Measurements from ENCODE around the gene TRIM61. TPM values are rescaled to one million over a fixed set of nuclear protein-coding genes. Genes with fewer than 3 reads are reported as not detected.

Gene TRIM61
- polyA plus RNA-seq, 1 donor from 2014 or later, result not detected

DNA sequence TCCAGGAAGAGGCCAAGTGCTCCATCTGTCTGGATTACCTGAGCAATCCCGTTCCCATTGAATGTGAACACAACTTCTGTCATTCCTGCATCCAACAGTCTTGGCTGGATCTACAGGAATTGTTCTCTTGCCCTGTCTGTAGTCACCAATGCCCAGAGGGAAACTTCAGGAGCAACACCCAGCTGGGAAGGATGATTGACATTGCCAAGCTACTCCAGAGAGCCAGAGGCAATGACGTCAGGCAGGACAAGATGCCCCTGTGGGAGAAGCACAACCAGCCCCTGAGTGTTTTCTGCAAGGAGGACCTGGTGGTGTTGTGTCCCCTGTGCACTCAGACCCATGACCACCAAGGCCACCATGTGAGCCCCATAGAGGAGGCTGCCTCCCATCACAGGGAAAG lies 33.0 kb upstream of the TRIM61 start:
- H2AFZ ChIP-seq (ENCODE audit: low read depth, low read length), result no peak overlapping the region
- no peaks in the 10 kb centered on the region for H3K9me2 ChIP-seq (ENCODE audit: insufficient read depth, low read length)
- H3F3A ChIP-seq (ENCODE audit: insufficient read depth, low read length, poor library complexity, severe bottlenecking), result no peaks in the 10 kb centered on the region
- TF ChIP-seq POLR2AphosphoS5 (IDR thresholded peaks at IDR 0.05) (no peak), EP300 (conservative IDR thresholded peaks at IDR 0.05; ENCODE audit: poor library complexity, severe bottlenecking) (no peak), REST (IDR thresholded peaks at IDR 0.05; ENCODE audit: borderline replicate concordance) (no peak), EZH2 (IDR thresholded peaks at IDR 0.05; ENCODE audit: borderline replicate concordance, insufficient read depth, low read length, poor library complexity, severe bottlenecking) (no peak), RAD21 (conservative IDR thresholded peaks at IDR 0.05) (no peak), MXI1 (conservative IDR thresholded peaks at IDR 0.05; ENCODE audit: poor library complexity, severe bottlenecking) (no peak), TAF1 (IDR thresholded peaks at IDR 0.05; ENCODE audit: low read depth) (no peak), SMC3 (conservative IDR thresholded peaks at IDR 0.05; ENCODE audit: poor library complexity) (no peak)
- TF ChIP-seq, protein P1, sequence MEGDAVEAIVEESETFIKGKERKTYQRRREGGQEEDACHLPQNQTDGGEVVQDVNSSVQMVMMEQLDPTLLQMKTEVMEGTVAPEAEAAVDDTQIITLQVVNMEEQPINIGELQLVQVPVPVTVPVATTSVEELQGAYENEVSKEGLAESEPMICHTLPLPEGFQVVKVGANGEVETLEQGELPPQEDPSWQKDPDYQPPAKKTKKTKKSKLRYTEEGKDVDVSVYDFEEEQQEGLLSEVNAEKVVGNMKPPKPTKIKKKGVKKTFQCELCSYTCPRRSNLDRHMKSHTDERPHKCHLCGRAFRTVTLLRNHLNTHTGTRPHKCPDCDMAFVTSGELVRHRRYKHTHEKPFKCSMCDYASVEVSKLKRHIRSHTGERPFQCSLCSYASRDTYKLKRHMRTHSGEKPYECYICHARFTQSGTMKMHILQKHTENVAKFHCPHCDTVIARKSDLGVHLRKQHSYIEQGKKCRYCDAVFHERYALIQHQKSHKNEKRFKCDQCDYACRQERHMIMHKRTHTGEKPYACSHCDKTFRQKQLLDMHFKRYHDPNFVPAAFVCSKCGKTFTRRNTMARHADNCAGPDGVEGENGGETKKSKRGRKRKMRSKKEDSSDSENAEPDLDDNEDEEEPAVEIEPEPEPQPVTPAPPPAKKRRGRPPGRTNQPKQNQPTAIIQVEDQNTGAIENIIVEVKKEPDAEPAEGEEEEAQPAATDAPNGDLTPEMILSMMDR (IDR thresholded peaks at IDR 0.05; ENCODE audit: poor library complexity, severe bottlenecking), result no peak
- no peaks in the 10 kb centered on the region for H3K79me2 ChIP-seq (replicated peaks; ENCODE audit: insufficient read depth, low read length)
- no peaks in the 10 kb centered on the region for H3K9me3 ChIP-seq (ENCODE audit: low read length)
- no peak overlapping the region for H3K4me3 ChIP-seq (ENCODE audit: low read length)
- no peak overlapping the region for H3K4me2 ChIP-seq (ENCODE audit: low read length)
- no peak overlapping the region for H3K9ac ChIP-seq (ENCODE audit: low read length)
- H4K20me1 ChIP-seq (ENCODE audit: insufficient read depth), result no peaks in the 10 kb centered on the region
- H3K27ac ChIP-seq (ENCODE audit: low read length), result no peak overlapping the region
- H3K27me3 ChIP-seq (ENCODE audit: insufficient read depth, low read depth, low read length), result no peaks in the 10 kb centered on the region
- H3K36me3 ChIP-seq (ENCODE audit: insufficient read depth, low read length), result no peaks in the 10 kb centered on the region

DNA sequence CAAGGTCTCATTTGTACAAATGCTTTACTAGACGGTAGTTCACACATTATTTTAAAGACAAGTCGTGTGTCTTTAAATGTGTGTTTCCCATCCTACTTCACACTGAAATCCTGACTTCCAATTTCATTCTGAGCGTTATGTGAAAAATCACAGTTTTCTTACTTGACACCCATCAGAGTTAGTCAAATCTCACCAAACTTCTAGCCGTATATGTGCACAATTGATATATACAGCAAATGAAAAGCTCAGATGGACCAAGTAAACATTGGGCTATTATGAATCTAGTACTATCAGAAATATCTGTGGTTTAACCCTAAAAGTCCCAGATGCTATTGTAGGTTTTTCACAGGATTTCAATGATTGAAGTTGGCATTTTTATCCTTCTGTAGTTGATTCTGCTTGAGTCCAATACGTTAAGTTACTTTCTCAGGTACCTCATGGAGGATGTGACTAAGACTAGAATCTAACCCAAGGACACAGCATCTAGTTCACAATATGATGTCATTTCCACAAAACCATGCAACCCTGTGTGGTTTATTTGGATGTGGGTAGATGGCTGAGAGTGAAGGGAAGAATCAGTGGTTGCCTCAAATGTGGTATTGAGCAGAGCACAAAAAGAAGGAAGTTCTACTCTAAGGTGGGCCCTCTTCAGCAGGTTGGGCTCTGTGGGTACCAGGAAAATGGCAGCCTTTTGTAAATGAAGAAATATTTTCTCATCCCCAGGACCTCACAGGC lies 32.2 kb upstream of the TRIM61 start:
- no peak overlapping the region for H3K4me2 ChIP-seq (ENCODE audit: low read length)
- H3K9me2 ChIP-seq (ENCODE audit: insufficient read depth, low read length), result no peaks in the 10 kb centered on the region
- no peak overlapping the region for H3K4me3 ChIP-seq (ENCODE audit: low read length)
- H3K36me3 ChIP-seq (ENCODE audit: insufficient read depth, low read length), result no peaks in the 10 kb centered on the region
- TF ChIP-seq TAF1 (IDR thresholded peaks at IDR 0.05; ENCODE audit: low read depth), result no peak
- TF ChIP-seq POLR2AphosphoS5 (IDR thresholded peaks at IDR 0.05), result no peak
- TF ChIP-seq, protein P1 (IDR thresholded peaks at IDR 0.05; ENCODE audit: poor library complexity, severe bottlenecking), result no peak
- H3K27ac ChIP-seq (ENCODE audit: low read length), result no peak overlapping the region
- no peaks in the 10 kb centered on the region for H3K27me3 ChIP-seq (ENCODE audit: insufficient read depth, low read depth, low read length)
- H2AFZ ChIP-seq (ENCODE audit: low read depth, low read length), result no peak overlapping the region
- no peaks in the 10 kb centered on the region for H3F3A ChIP-seq (ENCODE audit: insufficient read depth, low read length, poor library complexity, severe bottlenecking)
- H3K9me3 ChIP-seq (ENCODE audit: low read length), result no peaks in the 10 kb centered on the region
- H3K9ac ChIP-seq (ENCODE audit: low read length), result no peak overlapping the region
- no peaks in the 10 kb centered on the region for H3K79me2 ChIP-seq (replicated peaks; ENCODE audit: insufficient read depth, low read length)
- H4K20me1 ChIP-seq (ENCODE audit: insufficient read depth), result no peaks in the 10 kb centered on the region
